ENCODE data around the gene ABCA10.
"Not testable (repeated sequence)": the region's sequence is repeated elsewhere in the genome, so short reads cannot be mapped to it uniquely, and the experiment has no call there.

ABCA10 gene

GRCh38 chr17:69228018-69228417 is 606 bp downstream of the ABCA10 start:
- DNase-seq: no peak

DNA sequence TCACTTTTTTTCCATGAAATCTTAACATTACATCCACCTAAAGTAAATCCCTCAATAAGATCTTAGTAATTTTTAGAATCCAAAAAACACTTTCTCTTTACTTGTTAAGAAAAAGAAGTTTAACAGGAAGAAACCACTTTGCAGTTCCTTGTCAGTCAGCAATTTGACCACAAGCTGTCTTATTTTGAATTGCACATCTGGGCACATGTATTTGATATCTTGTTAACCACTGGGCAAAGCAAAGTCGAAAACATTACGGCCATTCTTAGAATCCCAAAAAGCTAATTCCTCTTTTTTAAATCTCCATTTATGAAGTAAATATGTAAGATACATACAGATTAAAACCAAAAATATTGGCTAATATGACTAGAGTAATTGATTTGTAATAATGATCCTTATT is 1.1 kb downstream of the ABCA10 start:
- DNase-seq: peak; percentile 11

GRCh38 chr17:69223809-69224208 is 4.8 kb downstream of the ABCA10 start:
- no peak for DNase-seq

- no peak for DNase-seq
These were observed 5.8 kb downstream of the ABCA10 start for GRCh38 chr17:69222707-69223258.

- DNase-seq: no peak
These were observed 8.5 kb downstream of the ABCA10 start for GRCh38 chr17:69220098-69220497.

GRCh38 chr17:69218986-69219385 is 9.6 kb downstream of the ABCA10 start:
- DNase-seq: no peak

DNA sequence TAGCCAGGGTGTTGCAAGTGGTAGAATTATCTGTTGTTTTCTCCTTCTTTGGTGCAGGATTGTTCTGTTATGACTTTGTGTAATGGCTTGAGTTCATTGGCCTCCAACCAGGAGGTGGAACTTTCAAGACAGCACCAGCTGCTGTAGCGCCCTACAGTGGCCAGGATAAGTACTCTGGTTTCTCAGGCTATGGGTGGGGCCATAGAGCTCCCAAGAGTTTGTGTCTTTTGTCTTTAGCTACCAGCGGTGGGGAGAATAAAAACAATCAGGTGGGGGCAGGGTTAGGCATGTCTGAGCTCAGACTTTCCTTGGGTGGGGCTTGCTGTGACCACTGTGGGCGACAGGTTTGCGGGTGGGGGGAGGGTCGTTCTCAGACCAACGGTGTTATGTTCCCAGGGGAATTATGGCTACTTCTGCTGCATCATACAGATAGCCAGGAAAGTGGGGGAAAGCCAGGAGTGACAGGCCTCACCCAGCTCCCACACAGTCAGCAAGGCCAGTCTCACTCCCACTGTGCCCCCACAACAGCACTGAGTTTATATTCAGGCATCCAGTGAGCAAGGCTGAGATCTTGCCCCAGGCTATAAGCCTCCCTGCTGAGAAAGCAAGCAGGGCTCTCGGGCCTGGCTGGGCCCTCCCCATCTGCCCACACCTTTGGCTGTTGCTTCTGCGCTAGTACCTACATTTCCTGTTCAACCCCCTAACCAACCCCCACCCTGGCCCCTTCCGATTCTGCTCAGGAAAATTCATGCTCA is 15.4 kb downstream of the ABCA10 start:
- DNase-seq: no peak

DNA sequence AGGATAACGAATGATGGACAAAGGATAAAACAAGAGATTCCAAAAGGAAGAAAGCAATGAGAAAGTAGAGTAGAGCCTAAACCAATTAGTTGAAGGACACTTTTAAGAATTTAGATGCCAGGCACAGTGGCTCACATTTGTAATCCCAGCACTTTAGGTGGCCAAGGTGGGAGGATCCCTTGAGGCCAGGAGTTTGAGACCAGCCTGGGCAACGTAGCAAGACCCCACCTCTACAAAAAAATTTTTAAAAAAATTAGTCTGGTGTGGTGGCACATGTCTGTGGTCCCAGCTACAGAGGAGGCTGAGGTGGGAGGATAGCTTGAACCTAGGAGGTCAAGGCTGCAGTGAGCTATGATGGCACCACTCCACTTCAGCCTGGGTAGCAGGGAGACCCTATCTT is 20.0 kb downstream of the ABCA10 start:
- DNase-seq: no peak

DNA sequence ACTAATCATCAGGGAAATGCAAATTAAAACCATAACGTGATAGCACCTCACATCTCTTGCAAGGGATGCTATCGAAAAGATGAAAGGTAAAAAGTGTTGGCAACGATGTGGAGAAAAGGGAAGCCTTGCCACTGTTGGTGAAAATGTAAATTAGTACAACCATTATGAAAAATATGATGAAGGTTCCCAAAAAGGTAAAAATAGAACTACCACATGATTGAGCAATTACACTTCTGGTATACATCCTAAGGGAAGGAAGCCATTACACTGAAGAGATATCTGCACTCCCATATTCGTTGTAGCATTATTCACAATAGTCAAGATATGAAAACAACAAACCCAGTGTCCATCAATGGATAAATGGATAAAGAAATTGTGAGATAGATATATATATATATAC is 21.5 kb downstream of the ABCA10 start:
- DNase-seq: no peak

DNA sequence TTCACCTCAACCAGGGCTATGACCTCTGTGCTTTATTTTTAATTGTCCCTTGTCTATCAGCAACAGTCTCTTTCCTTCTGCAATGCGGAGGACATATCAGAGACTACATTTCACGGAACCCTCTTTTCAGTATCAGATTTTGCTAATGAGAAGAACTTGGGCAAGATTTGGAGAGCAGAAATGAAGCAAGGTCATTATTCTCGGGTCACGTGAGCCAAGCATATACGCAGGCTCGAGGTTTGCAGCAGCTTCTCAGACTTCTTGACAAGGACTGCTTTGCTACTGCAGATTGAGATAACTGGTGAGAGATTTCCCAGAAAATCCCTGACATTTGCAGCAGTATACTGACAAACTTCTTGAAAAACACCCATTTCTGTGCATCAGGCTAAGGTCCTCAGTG is 30.4 kb downstream of the ABCA10 start:
- DNase-seq: no peak

DNA sequence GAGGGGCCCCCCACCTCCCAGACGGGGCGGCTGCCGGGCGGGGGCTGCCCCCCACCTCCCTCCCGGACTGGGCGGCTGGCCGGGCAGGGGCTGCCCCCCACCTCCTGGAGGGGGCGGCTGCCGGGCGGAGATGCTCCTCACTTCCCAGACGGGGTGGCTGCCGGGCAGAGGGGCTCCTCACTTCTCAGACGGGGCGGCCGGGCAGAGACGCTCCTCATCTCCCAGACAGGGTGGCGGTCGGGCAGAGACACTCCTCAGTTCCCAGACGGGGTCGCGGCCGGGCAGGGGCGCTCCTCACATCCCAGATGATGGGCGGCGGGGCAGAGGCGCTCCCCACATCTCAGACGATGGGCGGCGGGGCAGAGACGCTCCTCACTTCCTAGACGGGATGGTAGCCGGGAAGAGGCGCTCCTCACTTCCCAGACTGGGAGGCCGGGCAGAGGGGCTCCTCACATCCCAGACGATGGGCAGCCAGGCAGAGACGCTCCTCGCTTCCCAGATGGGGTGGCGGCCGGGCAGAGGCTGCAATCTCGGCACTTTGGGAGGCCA is 32.4 kb downstream of the ABCA10 start:
- not testable (repeated sequence) for DNase-seq

- no peak for DNase-seq
These were observed 35.9 kb downstream of the ABCA10 start for GRCh38 chr17:69192754-69193153.

- no peak for DNase-seq
These were observed 39.8 kb downstream of the ABCA10 start for GRCh38 chr17:69188796-69189195.

DNA sequence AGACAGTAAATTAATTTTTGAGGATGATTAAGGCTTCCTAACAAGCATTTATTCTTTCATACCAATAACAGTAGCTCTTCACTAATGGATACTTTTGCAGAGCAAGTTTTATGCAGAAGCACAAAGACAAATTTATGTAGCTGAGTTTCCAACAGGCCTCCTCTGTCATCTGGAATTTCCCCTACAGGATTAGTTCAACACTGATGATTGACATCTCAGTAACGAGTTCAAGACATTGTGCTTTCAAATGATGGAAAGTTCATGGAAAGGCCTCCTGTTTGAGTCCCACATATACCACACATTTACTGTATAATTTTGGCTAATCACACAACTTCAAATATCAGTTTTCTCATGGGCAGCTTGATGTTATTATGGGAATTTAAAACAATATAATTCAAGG is 40.6 kb downstream of the ABCA10 start:
- DNase-seq: no peak

DNA sequence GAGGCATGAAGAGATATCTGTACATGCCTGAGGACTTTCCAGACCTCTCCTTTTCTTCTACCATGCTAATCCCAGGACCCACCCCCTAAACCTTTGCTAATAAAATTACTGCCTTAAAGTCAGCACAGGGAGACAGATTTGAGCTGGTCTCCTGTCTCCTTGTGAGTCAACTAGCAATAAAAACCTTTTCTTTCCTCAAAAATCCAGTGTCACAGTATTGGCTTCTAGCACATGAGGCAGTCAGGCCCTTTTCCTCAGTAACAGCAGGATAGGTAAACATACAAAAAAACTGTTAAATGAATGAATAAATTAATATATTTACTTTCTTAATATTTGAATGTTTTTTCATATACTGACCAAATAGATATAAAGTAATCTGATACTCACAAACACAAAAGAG is 41.3 kb downstream of the ABCA10 start:
- no peak for DNase-seq

GRCh38 chr17:69179227-69179952 is 49.2 kb downstream of the ABCA10 start:
- no peak for DNase-seq

DNA sequence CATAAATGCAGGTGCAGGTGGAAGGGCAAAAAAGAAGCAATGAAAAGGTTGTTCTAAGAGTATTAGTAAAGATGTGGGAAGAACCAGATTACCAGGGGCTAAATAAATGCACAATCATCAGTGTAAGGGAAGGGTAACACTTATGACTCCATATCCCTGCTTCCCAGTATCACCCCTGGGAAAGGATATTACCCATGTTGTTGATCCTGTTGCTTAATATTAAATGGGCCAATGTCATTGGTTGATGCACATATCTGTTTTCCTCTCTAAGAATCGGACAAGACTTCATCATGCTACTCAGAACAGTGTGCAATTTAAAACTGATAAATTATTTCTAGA is 52.2 kb downstream of the ABCA10 start:
- DNase-seq: no peak

DNA sequence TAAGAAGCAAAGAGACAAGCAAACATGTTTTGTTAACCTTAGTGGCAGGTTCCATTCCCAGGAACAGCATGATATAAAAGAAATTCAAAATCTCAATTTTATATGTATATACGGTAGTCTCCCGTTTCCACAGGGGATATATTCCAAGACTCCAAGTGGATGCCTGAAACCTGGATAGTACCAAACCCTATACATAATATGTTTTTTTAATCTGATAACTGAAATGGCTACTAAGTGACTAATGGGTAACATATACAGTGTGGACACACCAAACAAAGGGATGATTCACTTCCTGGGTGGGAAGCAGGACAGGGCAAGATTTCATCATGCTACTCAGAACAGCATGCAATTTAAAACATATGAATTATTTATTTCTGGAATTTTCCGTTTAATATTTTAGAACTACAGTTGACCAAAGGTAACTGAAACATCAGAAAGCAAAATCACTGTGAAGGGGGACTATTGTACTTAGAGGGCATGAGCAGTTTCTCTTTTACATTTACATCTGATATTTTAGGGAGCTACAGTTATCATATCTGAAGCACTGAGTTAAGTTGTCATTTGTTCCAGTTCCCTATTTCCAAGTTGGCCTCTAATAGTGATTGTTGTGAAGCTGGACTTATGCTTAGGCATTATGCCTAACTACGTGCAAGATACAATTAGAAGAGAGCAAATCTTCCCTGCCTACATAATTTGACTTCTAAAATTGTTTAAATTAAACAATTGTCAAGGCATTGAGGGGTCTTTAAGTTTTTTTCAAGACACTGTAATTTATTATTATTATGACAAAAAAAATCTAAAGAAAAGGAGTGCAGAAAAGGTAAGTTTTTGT is 52.8 kb downstream of the ABCA10 start:
- DNase-seq: no peak

DNA sequence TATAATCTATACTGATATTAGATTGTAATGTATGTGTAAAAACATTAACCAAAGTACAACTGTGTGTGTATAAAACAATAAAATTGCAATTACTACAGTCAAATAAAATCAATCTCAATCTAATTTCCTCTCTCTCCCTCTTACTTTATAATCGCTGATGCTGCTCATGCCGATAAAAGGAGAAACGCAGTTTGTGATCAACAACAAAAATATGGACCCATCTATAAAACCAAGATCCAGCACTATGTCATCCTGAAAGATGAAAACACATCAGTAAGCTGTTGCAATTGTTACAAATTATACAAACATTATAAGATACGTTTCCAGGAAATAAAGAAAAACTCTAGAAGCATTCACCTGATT is 53.4 kb downstream of the ABCA10 start:
- no peak for DNase-seq

GRCh38 chr17:69173118-69173517 is 55.5 kb downstream of the ABCA10 start:
- no peak for DNase-seq

- DNase-seq: peak; percentile 36
These were observed 58.2 kb downstream of the ABCA10 start for GRCh38 chr17:69170377-69170776.

- DNase-seq: not testable (repeated sequence)
These were observed 60.0 kb downstream of the ABCA10 start for GRCh38 chr17:69168642-69169041.

DNA sequence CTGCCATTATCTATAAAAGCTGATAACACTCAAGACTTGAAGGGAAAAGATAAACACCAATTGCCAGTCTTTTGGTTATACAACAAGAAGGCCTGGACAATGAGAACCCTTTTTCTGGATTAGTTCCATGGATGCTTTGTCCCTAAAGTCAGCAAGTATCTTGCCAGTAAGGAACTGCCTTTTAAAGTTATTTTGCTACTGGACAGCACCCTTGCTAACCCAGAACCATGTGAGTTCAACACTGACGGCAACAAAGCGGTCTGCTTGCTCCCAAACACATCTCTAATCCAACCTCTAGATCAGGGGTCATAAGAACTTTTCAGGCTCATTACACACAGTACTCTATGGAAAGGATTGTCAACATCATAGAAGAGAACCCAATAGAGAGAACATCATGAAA is 61.7 kb downstream of the ABCA10 start:
- DNase-seq: no peak
